ENCODE data around the gene KNDC1.

The KNDC1 gene

GRCh38 chr10:133164816-133165555, 5.0 kb downstream of the KNDC1 start:
- no peak overlapping the region for H3K4me3 ChIP-seq (ENCODE audit: insufficient read length, low read depth)
- H3K4me1 ChIP-seq (ENCODE audit: insufficient read depth, insufficient read length): peaks cover 7% of the 10 kb centered on the region
- no peak for TF ChIP-seq YY1 (IDR thresholded peaks at IDR 0.05; ENCODE audit: insufficient read depth, insufficient read length)
- no peaks in the 10 kb centered on the region; the same call in 1 of the 2 replicates for H3K9me3 ChIP-seq (ENCODE audit: insufficient read depth, low read length)
- peaks cover 2% of the 10 kb centered on the region for H3K36me3 ChIP-seq (ENCODE audit: insufficient read depth, insufficient read length, low read length)
- H3K27me3 ChIP-seq (ENCODE audit: insufficient read depth, insufficient read length): no peaks in the 10 kb centered on the region
- H3K9ac ChIP-seq (ENCODE audit: insufficient read length, low read depth): no peak overlapping the region
- no peak for DNase-seq (ENCODE audit: low read depth, low spot score)

DNA sequence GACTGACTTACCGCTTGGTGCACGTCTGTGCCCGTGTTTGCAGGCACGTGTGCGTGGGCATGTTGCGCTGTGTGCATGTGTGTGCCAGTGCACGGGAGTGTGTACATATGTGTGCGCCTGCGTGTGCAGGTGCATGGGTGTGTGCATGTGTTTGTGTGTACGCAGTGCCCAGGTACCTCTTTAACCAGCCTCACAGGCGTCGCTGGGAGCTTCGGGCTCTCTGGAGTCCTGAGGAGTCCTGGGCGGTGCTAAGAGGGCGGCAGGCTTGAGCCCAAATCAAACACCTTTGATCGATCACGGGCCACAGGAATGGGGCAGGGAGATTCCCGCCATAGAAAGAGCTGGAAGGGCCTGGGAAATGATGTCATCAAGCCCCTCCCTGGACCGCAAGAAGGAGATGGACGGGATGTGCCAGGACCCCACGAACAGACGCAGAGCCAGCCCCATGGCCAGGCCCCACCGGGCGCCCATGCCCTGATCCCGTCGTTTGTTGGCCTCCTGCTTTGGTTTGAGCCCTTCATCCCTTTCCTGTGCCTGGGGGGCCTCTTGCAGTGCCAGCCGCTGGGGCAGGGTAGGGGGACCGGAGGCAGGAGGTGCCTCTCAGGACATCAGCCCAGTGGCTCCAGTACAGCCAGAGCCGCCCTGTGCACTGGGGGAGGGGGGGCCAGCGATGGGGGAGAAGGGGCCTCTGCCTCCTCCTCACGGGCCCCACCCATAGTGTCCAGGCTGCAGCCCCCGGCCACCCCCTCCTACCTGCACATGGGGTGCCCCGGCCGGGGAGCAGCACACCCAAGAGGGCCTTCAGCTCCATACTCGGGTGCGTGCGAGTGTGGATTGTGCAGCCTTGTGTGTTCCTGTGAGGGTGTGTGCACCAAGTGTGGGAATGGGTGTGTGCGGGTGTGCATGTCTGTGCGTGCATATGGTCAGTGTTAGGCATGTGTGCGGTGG, 5.8 kb downstream of the KNDC1 start:
- TF ChIP-seq SUZ12 (IDR thresholded peaks at IDR 0.05; ENCODE audit: extremely low read depth, insufficient read depth, insufficient read length): no peak
- TF ChIP-seq YY1 (IDR thresholded peaks at IDR 0.05; ENCODE audit: insufficient read depth, insufficient read length): no peak
- no peak for TF ChIP-seq ZNF274 (IDR thresholded peaks at IDR 0.05; ENCODE audit: low read depth, low read length)
- Histone ChIP-seq H3K4me1 (ENCODE audit: insufficient read depth, insufficient read length) (peaks cover 7% of the 10 kb centered on the region), H3K4me3 (ENCODE audit: insufficient read length, low read depth) (no peak overlapping the region), H3K9ac (ENCODE audit: insufficient read length, low read depth) (no peak overlapping the region), H3K27me3 (ENCODE audit: insufficient read depth, insufficient read length) (no peaks in the 10 kb centered on the region), H3K36me3 (ENCODE audit: insufficient read depth, insufficient read length, low read length) (peaks cover 2% of the 10 kb centered on the region), H3K9me3 (ENCODE audit: insufficient read depth, low read length) (no peaks in the 10 kb centered on the region; the same call in 1 of the 2 replicates)
- no peak for DNase-seq (ENCODE audit: low read depth, low spot score)

DNA sequence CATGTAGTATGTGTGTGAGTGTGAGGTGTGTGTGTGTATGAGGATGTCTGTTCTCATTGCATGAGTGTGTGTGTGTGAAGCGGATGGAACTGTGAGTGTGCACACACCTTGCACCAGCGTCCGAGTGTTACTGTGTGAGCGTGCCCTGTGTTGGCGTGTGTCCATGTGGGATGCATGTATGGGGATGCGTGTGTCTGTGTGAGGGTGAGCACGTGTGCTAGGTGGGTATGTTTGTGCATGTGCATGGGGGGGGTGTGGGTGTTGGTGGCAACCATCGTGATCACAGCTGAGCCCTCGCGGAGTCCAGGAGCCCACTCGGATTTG, 6.4 kb downstream of the KNDC1 start:
- no peak for DNase-seq (ENCODE audit: low read depth, low spot score)
- Histone ChIP-seq H3K9me3 (ENCODE audit: insufficient read depth, low read length) (no peaks in the 10 kb centered on the region; the same call in 1 of the 2 replicates), H3K4me1 (ENCODE audit: insufficient read depth, insufficient read length) (peaks cover 7% of the 10 kb centered on the region), H3K4me3 (ENCODE audit: insufficient read length, low read depth) (no peak overlapping the region), H3K27me3 (ENCODE audit: insufficient read depth, insufficient read length) (no peaks in the 10 kb centered on the region), H3K9ac (ENCODE audit: insufficient read length, low read depth) (no peak overlapping the region), H3K36me3 (ENCODE audit: insufficient read depth, insufficient read length, low read length) (peaks cover 2% of the 10 kb centered on the region)
- TF ChIP-seq SUZ12 (IDR thresholded peaks at IDR 0.05; ENCODE audit: extremely low read depth, insufficient read depth, insufficient read length) (no peak), ZNF274 (IDR thresholded peaks at IDR 0.05; ENCODE audit: low read depth, low read length) (no peak), YY1 (IDR thresholded peaks at IDR 0.05; ENCODE audit: insufficient read depth, insufficient read length) (no peak)

GRCh38 chr10:133166828-133167692, 7.0 kb downstream of the KNDC1 start:
- Histone ChIP-seq H3K9ac (ENCODE audit: insufficient read length, low read depth) (no peak overlapping the region), H3K4me3 (ENCODE audit: insufficient read length, low read depth) (no peak overlapping the region), H3K27me3 (ENCODE audit: insufficient read depth, insufficient read length) (no peaks in the 10 kb centered on the region), H3K36me3 (ENCODE audit: insufficient read depth, insufficient read length, low read length) (peaks cover 2% of the 10 kb centered on the region), H3K4me1 (ENCODE audit: insufficient read depth, insufficient read length) (peaks cover 7% of the 10 kb centered on the region), H3K9me3 (ENCODE audit: insufficient read depth, low read length) (no peaks in the 10 kb centered on the region; the same call in 1 of the 2 replicates)
- no peak for TF ChIP-seq SUZ12 (IDR thresholded peaks at IDR 0.05; ENCODE audit: extremely low read depth, insufficient read depth, insufficient read length)
- no peak for TF ChIP-seq YY1 (IDR thresholded peaks at IDR 0.05; ENCODE audit: insufficient read depth, insufficient read length)
- no peak for TF ChIP-seq ZNF274 (IDR thresholded peaks at IDR 0.05; ENCODE audit: low read depth, low read length)
- DNase-seq (ENCODE audit: low read depth, low spot score): no peak

- Histone ChIP-seq H3K4me1 (ENCODE audit: insufficient read depth, insufficient read length) (peaks cover 5% of the 10 kb centered on the region), H3K9me3 (ENCODE audit: insufficient read depth, low read length) (no peaks in the 10 kb centered on the region; the same call in 1 of the 2 replicates), H3K36me3 (ENCODE audit: insufficient read depth, insufficient read length, low read length) (no peaks in the 10 kb centered on the region), H3K9ac (ENCODE audit: insufficient read length, low read depth) (no peak overlapping the region), H3K4me3 (ENCODE audit: insufficient read length, low read depth) (no peak overlapping the region), H3K27me3 (ENCODE audit: insufficient read depth, insufficient read length) (no peaks in the 10 kb centered on the region)
- no peak for DNase-seq (ENCODE audit: low read depth, low spot score)
- no peak for TF ChIP-seq SUZ12 (IDR thresholded peaks at IDR 0.05; ENCODE audit: extremely low read depth, insufficient read depth, insufficient read length)
- TF ChIP-seq ZNF274 (IDR thresholded peaks at IDR 0.05; ENCODE audit: low read depth, low read length): no peak
- TF ChIP-seq YY1 (IDR thresholded peaks at IDR 0.05; ENCODE audit: insufficient read depth, insufficient read length): no peak
Observed at GRCh38 chr10:133167693-133168616, 7.9 kb downstream of the KNDC1 start.

DNA sequence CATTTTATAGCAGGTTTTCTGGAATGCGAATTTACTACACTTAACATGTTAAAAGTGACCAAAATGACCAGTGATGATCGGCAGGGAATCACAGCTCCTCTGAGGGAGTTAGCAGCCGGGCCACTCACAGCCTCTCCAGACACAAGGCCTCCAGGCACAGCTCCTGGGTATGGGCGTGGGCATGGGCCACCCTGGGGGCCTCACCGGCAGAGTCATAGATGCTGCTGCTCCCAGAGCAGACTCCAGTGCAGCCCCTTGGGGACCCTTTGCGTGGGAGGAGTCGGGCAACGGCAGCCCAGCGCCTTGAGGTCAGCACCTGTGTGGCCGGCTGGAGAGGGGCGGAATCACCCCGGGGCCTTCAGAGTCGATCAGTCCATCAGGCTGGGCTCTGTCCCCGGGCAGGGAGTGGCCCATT, 8.6 kb downstream of the KNDC1 start:
- no peak for TF ChIP-seq SUZ12 (IDR thresholded peaks at IDR 0.05; ENCODE audit: extremely low read depth, insufficient read depth, insufficient read length)
- no peak for DNase-seq (ENCODE audit: low read depth, low spot score)
- H3K4me3 ChIP-seq (ENCODE audit: insufficient read length, low read depth): no peak overlapping the region
- no peak overlapping the region for H3K9ac ChIP-seq (ENCODE audit: insufficient read length, low read depth)
- H3K27me3 ChIP-seq (ENCODE audit: insufficient read depth, insufficient read length): no peaks in the 10 kb centered on the region
- H3K4me1 ChIP-seq (ENCODE audit: insufficient read depth, insufficient read length): peaks cover 5% of the 10 kb centered on the region
- H3K9me3 ChIP-seq (ENCODE audit: insufficient read depth, low read length): no peaks in the 10 kb centered on the region; the same call in 1 of the 2 replicates
- no peaks in the 10 kb centered on the region for H3K36me3 ChIP-seq (ENCODE audit: insufficient read depth, insufficient read length, low read length)
